Occipital lobe (tissue), 2 donors: ENCODE measurements around the gene DUSP16. TPM values are rescaled to one million over a fixed set of nuclear protein-coding genes. Genes with fewer than 3 reads are reported as not detected.
"Not testable (repeated sequence)": the region's sequence is repeated elsewhere in the genome, so short reads cannot be mapped to it uniquely, and the experiment has no call there.

Experiments used
- DNase-seq: peaks from one replicate; lab custom pipeline; 2025; lab: John Stamatoyannopoulos, UW
- total RNA-seq: library from RNA; depleted of rRNA; stranded (reverse); fragments of >200 nt; gene quantifications from one replicate; pipeline ENCODE4 v1.2.3, GENCODE V29; 2014

The DUSP16 gene
- total RNA-seq, 1 donor from 2014 or later: 10.0 TPM

- DNase-seq: no peak
These were observed 40.8 kb downstream of the DUSP16 start for GRCh38 chr12:12521888-12522287.

GRCh38 chr12:12521044-12521485 lies 41.6 kb downstream of the DUSP16 start:
- DNase-seq: no peak

GRCh38 chr12:12520273-12520672 lies 42.4 kb downstream of the DUSP16 start:
- DNase-seq: no peak

GRCh38 chr12:12519354-12519998 lies 43.2 kb downstream of the DUSP16 start:
- DNase-seq: no peak

- DNase-seq: no peak
These were observed 43.7 kb downstream of the DUSP16 start for GRCh38 chr12:12518919-12519318.

- no peak for DNase-seq
These were observed 44.2 kb downstream of the DUSP16 start for GRCh38 chr12:12518464-12518845.

- DNase-seq: no peak
These were observed 49.2 kb downstream of the DUSP16 start for GRCh38 chr12:12513416-12514006.

GRCh38 chr12:12511895-12512711 lies 50.6 kb downstream of the DUSP16 start:
- DNase-seq: no peak

GRCh38 chr12:12511021-12511783 lies 51.5 kb downstream of the DUSP16 start:
- no peak for DNase-seq

GRCh38 chr12:12510551-12510950 lies 52.1 kb downstream of the DUSP16 start:
- no peak for DNase-seq

- DNase-seq: no peak
These were observed 52.5 kb downstream of the DUSP16 start for GRCh38 chr12:12510141-12510540.

- no peak for DNase-seq
These were observed 54.1 kb downstream of the DUSP16 start for GRCh38 chr12:12508612-12509011.

- DNase-seq: no peak
These were observed 55.5 kb downstream of the DUSP16 start for GRCh38 chr12:12507121-12507520.

GRCh38 chr12:12506496-12506890 lies 56.2 kb downstream of the DUSP16 start:
- DNase-seq: no peak

- no peak for DNase-seq
These were observed 56.8 kb downstream of the DUSP16 start for GRCh38 chr12:12505544-12506495.

- no peak for DNase-seq
These were observed 59.1 kb downstream of the DUSP16 start for GRCh38 chr12:12503384-12504078.

- DNase-seq: no peak
These were observed 59.9 kb downstream of the DUSP16 start for GRCh38 chr12:12502815-12503151.

- not testable (repeated sequence) for DNase-seq
These were observed 60.4 kb downstream of the DUSP16 start for GRCh38 chr12:12502130-12502814.

GRCh38 chr12:12501121-12501520 lies 61.5 kb downstream of the DUSP16 start:
- no peak for DNase-seq
